Mucosa of descending colon (tissue), 3 donors: ENCODE data around the gene SDR42E1. TPM values are rescaled to one million over a fixed set of nuclear protein-coding genes. Genes with fewer than 3 reads are reported as not detected.
A peak's percentile ranks its signal among the peaks of the same experiment; 100 is the strongest.

Experiments used
- ATAC-seq: fragments of 200-7000 bp; cut with Tn5 transposase; one replicate; pipeline ENCODE4 v1.9.1; 2020; ENCODE audit warnings: mild to moderate bottlenecking, moderate library complexity
- DNase-seq, 3 donors: peaks; one replicate each; pipeline ENCODE4 v3.0.0-alpha.2; 2020
- H3K36me3 ChIP-seq: fragments of 200-600 bp; one replicate; pipeline ENCODE4 v1.8.0; 2021; ENCODE audit warnings: low read depth, mild to moderate bottlenecking
- H3K4me1 ChIP-seq: fragments of 200-600 bp; one replicate; pipeline ENCODE4 v1.8.0; 2021; ENCODE audit warnings: low read depth, mild to moderate bottlenecking
- H3K4me3 ChIP-seq: fragments of 200-600 bp; one replicate; pipeline ENCODE4 v1.8.0; 2021; ENCODE audit warnings: mild to moderate bottlenecking
- H3K9me3 ChIP-seq: fragments of 200-600 bp; one replicate; pipeline ENCODE4 v1.8.0; 2021; ENCODE audit warnings: mild to moderate bottlenecking
- intact Hi-C, 2 donors: fragments of 100-400 bp; cut with DNase I in 1 of 2; cut with micrococcal nuclease in 1 of 2; formaldehyde crosslinking; loops; one replicate each; pipeline versions ENCODE4 v1.11.0 to v1.11.1; 2022; cut with DNase I, micrococcal nuclease
- total RNA-seq, 3 donors: library from RNA; stranded (reverse); fragmentation: NEBNext Ultra II Directional in 2 of 3; extraction: Animal tissue kit (Norgen Biotek cat#: 25700) in 2 of 3; gene quantifications; one replicate each; pipeline versions ENCODE4 v1.2.1 to v1.2.4, GENCODE V29; 2021 to 2023
- TF ChIP-seq, protein P1 (sequence below): fragments of 200-600 bp; IDR thresholded peaks from one replicate; pipeline ENCODE4 v1.8.0; 2022; ENCODE audit warnings: antibody characterized with exemption, mild to moderate bottlenecking
- donor health status: DM: no; HTN: no; CAD: no; lungs with moderate emphysema.
- donor health status: DM: no; HTN: no; CAD: no.
- donor health status: DM: no; HTN: yes; CAD: no.

The SDR42E1 gene
- total RNA-seq, 3 donors from 2014 or later, result 5.9 to 14.0 (median 6.7) TPM

GRCh38 chr16:82004601-82005000 lies 6.7 kb downstream of the SDR42E1 start:
- Histone ChIP-seq H3K4me1 (no peaks in the 10 kb centered on the region), H3K4me3 (no peak overlapping the region), H3K9me3 (peaks cover 8% of the 10 kb centered on the region), H3K36me3 (no peaks in the 10 kb centered on the region)
- ATAC-seq (no peak), DNase-seq (no peak)
- TF ChIP-seq, protein P1, sequence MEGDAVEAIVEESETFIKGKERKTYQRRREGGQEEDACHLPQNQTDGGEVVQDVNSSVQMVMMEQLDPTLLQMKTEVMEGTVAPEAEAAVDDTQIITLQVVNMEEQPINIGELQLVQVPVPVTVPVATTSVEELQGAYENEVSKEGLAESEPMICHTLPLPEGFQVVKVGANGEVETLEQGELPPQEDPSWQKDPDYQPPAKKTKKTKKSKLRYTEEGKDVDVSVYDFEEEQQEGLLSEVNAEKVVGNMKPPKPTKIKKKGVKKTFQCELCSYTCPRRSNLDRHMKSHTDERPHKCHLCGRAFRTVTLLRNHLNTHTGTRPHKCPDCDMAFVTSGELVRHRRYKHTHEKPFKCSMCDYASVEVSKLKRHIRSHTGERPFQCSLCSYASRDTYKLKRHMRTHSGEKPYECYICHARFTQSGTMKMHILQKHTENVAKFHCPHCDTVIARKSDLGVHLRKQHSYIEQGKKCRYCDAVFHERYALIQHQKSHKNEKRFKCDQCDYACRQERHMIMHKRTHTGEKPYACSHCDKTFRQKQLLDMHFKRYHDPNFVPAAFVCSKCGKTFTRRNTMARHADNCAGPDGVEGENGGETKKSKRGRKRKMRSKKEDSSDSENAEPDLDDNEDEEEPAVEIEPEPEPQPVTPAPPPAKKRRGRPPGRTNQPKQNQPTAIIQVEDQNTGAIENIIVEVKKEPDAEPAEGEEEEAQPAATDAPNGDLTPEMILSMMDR, result no peak
- intact Hi-C loops, result no loop called here

DNA sequence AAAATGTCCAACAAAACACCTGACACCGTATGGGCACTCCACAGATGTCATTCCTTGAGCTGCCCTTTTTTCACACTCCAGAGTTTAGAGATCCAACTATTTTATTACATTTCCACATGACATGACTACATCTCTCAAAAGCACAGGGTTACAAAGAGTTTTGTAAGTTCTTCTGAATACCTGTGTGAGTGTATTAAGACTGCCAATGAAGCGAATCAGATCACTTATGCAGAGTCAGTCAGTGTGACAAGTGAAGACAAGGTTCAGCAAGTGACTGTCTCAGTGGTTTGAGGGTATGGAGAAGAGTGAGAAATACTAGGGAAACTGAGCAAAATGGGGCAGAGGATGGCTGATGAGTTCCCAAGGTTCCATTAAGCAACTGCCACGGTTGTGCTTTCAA lies 8.4 kb downstream of the SDR42E1 start:
- ATAC-seq (no peak), DNase-seq (no peak)
- intact Hi-C loops, result no loop called here
- H3K9me3 ChIP-seq, result no peaks in the 10 kb centered on the region
- H3K4me1 ChIP-seq, result no peaks in the 10 kb centered on the region
- H3K4me3 ChIP-seq, result no peak overlapping the region
- TF ChIP-seq, protein P1, result no peak
- no peaks in the 10 kb centered on the region for H3K36me3 ChIP-seq

GRCh38 chr16:81997738-81998137 lies 13.5 kb downstream of the SDR42E1 start:
- intact Hi-C loops, result no loop called here
- Histone ChIP-seq H3K36me3 (no peaks in the 10 kb centered on the region), H3K4me3 (no peak overlapping the region), H3K4me1 (no peaks in the 10 kb centered on the region), H3K9me3 (no peaks in the 10 kb centered on the region)
- TF ChIP-seq, protein P1, result no peak
- DNase-seq (no peak), ATAC-seq (peak; percentile 23)

DNA sequence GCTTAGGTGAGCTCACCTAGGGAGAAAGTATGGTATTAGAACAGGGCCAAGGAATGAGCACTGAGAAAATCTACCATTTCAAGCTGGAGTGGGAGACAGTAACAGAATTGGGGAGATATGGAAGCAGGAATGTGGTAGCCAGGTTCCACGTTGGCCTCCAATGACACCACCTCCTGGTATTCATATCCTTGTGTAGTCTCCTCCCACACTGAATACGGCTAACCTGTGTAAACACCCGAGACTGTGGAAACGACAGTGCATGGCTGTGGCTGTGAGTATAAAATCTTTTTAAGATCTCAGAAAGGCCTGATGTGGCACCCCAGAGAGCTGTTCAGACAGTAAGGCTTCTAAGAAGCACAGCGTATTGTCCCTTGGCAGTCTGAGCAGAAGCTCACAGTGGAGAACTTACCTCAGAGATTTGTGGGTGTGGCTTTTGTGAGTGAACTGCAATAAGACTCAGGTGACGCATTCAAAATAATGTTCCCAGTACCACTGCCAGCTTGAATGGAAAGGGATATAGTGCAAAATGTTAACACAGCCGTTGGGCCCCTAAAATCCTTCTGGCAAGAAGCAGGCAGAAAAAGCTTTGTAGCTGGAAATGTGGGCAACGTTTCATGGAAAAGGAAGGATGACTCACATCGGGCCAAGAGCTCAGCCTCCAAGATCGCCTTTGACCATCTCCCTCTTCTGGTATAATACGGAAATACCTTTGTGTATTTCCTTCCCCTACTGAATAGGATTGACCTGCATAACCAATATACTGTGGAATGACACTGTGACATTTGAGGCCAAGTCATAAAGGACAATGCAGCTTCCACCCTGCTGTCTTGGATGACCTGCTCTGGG lies 14.4 kb downstream of the SDR42E1 start:
- Histone ChIP-seq H3K9me3 (no peaks in the 10 kb centered on the region), H3K36me3 (no peaks in the 10 kb centered on the region), H3K4me3 (no peak overlapping the region), H3K4me1 (no peaks in the 10 kb centered on the region)
- peak; percentile 42 for ATAC-seq
- intact Hi-C loops, result no loop called here
- DNase-seq, result no peak
- TF ChIP-seq, protein P1, result no peak

- intact Hi-C loops, result no loop called here
- no peaks in the 10 kb centered on the region for H3K4me1 ChIP-seq
- ATAC-seq (peak; percentile 39), DNase-seq (no peak)
- TF ChIP-seq, protein P1, result no peak
- no peaks in the 10 kb centered on the region for H3K9me3 ChIP-seq
- H3K36me3 ChIP-seq, result no peaks in the 10 kb centered on the region
- H3K4me3 ChIP-seq, result no peak overlapping the region
Measured at GRCh38 chr16:81995651-81996050, 15.6 kb downstream of the SDR42E1 start.
